DMS53 treated with DMSO at 0.1 percent for 48 hours (cell line): ENCODE measurements around the gene DPP6.
A peak's percentile ranks its signal among the peaks of the same experiment; 100 is the strongest.

ENCODE experiments used
- DNase-seq: peaks from one replicate; lab custom pipeline; 2025; ENCODE audit not compliant: unreplicated experiment; lab: John Stamatoyannopoulos, UW

The DPP6 gene

GRCh38 chr7:154440651-154441050 is 388.5 kb downstream of the DPP6 start:
- DNase-seq: no peak

DNA sequence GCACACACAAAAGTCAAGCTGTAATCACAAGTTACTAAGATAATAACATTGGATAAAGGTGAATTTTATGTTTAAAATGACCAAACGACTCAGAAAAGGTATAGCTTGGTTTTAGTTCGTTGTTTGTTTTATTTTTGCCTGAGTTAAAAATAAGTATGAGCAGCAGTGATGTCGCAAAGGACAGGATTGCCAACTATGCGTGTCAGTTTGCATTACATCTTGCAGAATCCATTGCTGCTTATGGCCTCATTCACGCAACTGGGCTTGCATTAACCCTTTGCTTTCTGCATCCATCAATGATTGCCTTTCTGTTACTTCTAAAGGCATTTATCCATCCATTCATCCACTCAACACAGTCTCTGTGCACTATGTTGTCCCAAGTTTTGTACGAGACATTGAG is 389.6 kb downstream of the DPP6 start:
- no peak for DNase-seq

DNA sequence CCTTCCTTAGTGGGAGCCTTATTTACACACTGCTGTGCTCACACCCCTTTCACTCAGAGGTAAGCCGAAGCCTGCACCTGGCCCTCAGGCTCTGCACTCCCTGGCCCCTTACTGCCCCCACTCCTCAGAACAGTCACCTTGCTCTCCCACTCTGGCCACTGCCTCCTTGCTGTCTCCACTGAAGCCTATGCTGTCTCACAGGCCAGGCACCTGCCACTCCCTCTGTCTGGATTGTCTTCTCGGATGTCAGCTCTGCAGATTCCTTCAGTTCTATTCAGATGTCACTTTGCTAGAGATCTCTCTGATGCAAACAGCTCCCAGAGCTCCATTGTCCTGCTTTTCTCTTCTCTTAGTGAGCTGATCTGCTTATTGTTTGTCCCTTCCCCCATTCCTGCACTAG is 390.7 kb downstream of the DPP6 start:
- no peak for DNase-seq

DNA sequence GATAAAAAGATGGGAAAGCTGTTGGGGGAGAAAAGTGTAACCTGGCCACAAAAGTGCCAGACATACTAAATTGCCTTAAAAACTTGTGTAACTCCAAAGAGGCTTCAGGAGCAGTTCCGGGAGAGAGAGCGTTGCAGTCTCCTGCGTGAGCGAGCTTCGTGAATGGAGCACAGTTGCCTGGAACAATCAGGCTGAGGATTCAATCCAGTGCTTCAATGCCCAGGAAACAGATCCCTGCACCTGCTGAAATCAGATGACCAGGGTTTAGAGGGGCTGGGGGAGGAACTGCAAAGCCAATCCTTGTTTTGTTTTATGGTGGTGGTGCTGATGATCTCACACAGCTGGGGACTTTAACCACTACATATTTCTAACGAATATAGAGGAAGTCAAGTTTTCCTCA is 398.3 kb downstream of the DPP6 start:
- DNase-seq: no peak

DNA sequence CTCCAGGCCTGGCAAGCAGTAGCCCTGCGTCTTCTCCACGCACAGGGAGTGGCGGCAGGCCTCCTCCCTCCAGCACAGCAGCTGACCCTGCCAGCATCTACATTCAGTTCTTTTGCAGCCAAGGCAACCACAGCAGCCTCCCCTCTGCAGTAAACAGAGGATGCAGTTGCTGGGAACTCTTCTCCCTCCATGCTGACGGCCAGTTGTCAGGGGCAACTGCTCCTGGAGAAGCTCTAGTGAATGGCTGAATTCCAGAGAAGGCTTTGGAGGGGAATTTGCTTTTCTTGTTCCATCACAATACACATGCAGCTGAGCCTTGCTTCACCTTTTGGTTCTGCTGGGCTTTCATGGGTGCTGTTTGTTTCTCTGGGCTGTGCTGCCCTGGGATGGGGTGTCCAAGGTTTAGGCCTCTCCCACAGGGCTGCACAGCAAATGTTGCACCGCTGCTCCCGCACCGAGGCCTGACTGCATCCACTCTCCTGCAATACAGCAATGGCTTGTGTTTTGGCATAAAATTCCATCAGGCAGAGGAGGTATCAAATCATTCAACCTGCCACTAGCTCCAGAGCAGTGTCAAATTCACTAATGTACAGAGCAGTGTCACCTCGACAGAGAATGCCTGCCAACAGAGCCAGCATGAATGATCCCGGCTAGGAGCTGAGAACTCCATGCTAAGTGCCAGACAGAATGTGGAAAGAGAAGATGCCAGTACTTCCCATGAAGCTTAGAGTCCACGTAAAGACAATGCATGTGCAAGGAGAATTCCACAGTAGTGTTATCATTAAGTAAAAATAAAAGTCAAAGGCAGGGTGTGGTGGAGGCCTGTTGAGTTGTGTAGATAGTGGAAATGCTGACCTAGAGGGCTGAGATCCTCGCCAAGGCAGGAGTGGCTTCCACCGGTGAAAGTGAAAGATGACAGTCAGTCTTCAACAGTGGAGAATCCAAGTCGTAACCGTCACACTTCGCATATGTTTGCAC is 399.6 kb downstream of the DPP6 start:
- no peak for DNase-seq

- DNase-seq: no peak
Measured at GRCh38 chr7:154463794-154464193, 411.6 kb downstream of the DPP6 start.

DNA sequence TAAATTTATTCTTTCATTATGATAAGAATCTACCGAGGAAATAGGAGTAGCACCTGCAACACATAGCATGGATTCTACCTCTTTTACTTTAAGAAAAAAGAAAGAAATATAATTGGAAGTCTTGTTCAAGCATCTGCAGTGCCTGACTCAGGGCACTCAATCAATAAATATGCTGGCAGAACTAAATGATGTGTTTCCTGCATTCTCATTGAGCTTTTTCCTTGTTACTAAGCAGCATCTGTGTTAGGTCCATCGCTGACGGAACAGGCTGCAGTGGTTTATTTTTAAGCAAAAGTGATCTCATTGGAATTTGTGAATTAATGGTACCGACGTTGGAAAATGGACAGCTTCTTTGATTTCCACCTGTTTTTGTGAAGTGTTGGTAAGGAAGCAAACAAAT is 417.5 kb downstream of the DPP6 start:
- DNase-seq: no peak

DNA sequence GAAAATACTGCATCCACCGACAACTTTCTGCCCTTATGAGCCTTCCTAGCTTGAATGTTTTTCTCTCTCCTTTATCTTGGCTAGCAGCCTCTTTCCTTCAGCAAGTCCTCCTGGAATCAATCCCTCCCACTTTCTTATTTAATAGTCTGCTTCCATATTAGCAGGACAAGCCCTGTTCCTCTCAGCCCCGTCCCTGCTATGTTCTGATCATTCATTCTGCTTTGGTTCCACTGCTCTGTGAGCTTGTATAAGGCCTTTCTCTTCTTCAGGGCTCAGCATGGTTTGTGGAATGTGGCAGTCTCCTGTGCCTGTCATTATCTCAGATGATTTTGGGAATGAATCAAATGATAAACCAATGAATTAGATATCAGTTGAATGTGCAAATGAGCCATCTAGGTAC is 420.1 kb downstream of the DPP6 start:
- DNase-seq: no peak

- DNase-seq: no peak
Measured at GRCh38 chr7:154473360-154473759, 421.2 kb downstream of the DPP6 start.

DNA sequence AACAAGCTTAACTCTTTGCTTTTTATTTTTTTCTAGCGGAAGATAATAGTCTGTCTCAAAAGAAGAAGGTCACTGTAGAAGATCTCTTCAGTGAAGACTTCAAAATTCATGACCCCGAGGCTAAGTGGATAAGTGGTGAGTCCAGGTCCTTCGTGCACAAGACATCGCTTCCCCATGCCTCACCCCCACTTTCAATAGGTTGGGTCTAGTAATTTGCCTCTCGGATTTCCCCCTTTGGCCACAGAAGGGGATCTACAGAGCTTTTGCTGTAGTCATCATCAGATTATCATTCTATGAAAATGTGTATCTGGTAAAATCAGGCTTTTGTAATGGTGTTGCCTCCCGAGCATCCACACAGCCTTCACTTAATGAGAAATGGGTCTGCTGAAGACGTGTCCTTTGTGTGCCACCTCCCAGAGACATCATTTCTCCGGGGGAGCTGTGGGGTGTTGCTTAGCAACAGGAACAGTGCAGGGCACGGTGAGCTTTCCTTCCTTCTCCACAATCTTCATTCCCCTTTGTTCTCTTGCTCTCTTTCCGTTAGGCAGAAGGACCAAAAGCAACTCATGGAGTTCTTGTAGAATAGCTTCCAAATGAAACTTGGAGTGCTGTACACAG is 422.8 kb downstream of the DPP6 start:
- no peak for DNase-seq

- DNase-seq: no peak
Measured at GRCh38 chr7:154475864-154476263, 423.7 kb downstream of the DPP6 start.

DNA sequence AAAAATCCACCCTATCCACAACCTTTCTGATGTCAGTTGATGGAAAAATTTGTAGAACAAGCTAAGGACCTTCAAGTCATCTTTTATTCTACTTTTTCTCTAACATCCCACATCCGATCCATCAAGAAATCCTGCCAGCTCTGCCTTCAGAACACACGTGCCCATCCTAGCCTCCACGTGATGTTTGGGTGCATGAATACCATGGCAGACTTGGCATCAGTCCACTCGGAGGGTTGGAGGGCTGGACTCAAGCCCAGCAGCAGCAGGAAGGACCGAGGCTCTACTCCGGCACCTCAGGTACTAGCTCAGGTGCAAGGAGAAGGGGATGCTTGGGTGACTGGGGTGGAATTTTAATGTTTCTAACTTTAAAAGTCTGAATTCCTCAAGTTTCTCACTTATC is 428.6 kb downstream of the DPP6 start:
- no peak for DNase-seq

GRCh38 chr7:154482863-154483262 is 430.7 kb downstream of the DPP6 start:
- no peak for DNase-seq

DNA sequence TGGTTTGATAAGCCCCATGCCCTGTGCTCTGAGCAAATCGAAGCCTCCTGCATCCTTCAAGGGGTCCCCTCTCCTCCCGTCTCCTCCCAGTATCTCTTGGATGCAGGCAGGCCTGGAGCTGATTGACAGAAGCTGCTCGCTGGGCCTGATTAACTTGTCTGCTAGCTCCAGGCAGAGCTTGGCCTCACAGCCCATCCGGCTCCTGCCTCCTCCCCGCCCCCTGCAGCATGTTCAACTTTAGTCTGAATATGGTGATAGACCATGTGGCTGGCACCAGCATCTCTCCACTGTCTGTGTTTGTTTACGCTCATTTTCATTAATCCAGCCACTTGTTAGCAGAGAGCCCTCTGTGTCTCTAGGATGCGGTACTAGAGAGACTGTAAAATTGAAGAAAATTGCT is 432.2 kb downstream of the DPP6 start:
- DNase-seq: no peak

DNA sequence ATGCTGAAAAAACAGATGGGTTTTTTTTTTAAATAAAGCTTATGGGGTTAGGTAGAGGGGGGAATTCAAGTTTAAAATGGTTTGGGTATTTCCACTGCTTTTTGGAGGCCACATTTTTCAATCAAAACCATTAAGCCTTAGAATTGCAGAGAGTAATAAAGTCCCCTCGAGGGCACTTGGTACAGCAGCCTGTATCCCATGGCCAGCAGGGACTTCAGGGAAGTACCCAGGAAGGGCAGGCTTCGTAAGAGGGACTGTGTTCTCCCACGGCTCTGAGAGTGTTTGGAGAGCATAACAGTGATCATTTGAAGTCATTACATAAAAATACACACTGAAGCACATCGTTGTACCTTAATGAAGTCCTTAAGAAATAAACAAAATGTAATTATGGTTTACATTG is 432.7 kb downstream of the DPP6 start:
- no peak for DNase-seq

DNA sequence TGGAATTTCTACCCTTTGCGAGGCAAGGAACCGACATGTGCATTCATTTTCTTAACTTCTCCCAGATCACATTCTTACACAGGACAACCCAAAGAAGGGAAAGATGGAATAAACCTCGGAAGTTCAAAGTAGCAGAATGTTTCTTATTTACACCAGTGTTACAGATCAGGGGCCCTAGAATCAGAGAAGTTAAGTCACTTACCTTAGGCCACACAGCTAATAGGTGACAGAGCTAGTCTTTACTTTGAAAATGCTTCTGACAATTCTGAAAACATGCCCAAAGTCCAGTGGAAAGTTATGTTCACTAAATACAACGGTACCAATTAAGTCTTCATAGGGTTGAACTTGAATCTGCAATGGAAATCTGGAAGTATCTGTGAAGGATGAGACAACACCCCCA is 437.7 kb downstream of the DPP6 start:
- no peak for DNase-seq

- DNase-seq: no peak
Measured at GRCh38 chr7:154493594-154493993, 441.4 kb downstream of the DPP6 start.

GRCh38 chr7:154497751-154498150 is 445.6 kb downstream of the DPP6 start:
- no peak for DNase-seq

- peak; percentile 41 for DNase-seq
Measured at GRCh38 chr7:154503962-154504550, 451.9 kb downstream of the DPP6 start.

GRCh38 chr7:154504918-154505317 is 452.7 kb downstream of the DPP6 start:
- no peak for DNase-seq

DNA sequence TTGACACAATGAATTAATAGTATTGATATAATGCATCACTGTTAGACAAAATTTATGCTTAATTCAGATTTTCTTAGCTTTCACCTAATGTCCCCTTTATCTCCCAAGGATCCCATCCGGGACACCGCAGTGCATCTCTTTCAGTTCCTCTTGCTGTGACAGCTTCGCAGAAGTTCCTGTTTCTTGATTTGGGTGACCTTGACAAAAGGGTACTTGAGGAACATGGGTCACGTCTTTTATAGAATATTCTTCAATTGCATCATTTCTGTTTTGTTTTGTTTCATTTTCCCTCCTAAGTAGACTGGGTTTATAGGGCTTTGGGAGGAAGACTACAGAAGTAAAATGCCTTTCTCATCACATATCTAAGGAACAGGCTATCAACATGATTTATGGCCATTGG is 453.2 kb downstream of the DPP6 start:
- DNase-seq: no peak

GRCh38 chr7:154509192-154509591 is 457.0 kb downstream of the DPP6 start:
- no peak for DNase-seq
